ENCODE data around the gene PLK5. TPM values are rescaled to one million over a fixed set of nuclear protein-coding genes. Genes with fewer than 3 reads are reported as not detected.

The PLK5 gene
- total RNA-seq, 1 experiment from 2014 or later = 1.4 TPM

DNA sequence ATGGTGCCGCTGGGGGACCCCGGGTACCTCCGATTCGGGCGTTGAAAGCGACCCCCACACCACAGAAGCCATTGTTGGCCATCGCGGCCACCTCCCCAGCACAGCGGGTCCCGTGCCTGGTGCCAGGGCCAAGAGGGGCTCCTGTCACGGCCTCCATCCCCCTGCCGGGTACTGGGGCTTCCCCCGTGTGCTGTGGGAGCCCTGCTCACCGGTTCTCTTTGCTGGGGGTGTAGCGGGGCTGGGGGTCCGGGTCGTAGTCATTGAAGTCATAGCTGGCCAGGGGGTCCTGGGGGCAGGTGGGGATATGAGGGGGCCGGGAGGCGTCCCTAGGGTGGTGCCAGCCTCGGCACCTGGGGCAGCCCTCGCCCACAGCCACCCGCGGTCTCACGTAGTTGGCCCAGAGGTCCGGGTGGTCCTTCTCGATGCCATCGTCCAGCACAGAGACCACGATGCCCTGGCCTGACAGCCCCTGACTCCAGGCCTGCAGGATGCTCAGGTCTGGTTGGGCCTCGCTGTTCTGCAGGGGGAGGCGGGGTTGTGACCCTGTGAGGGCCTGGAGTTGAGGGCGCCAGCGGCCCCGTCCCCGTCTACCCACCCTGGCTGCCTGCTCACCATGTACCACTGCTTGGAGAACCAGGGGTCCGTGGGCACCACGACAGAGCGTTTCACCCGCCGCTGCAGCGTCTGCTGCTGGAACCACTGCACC, 36.1 kb upstream of the PLK5 start:
- POLR2A ChIA-PET = no interaction called here
- peaks cover 6% of the 10 kb centered on the region for H3K4me1 Mint-ChIP-seq

More for the DNA sequence above, 36.1 kb upstream of the PLK5 start:
- H3K9me3 Mint-ChIP-seq = no peaks in the 10 kb centered on the region
- no peaks in the 10 kb centered on the region for H3K36me3 Mint-ChIP-seq
- DNase-seq (ENCODE audit: low spot score) = no peak
- no peak for ATAC-seq
- H3K27ac Mint-ChIP-seq = no peak overlapping the region
- no peak for TF ChIP-seq GRHL2 (CRISPR knock-in tag; IDR thresholded peaks at IDR 0.05; ENCODE audit: insufficient replicate concordance, severe bottlenecking)
- TF ChIP-seq SMAD4 (CRISPR knock-in tag; IDR thresholded peaks at IDR 0.05) = no peak
- TF ChIP-seq RELA (CRISPR knock-in tag; IDR thresholded peaks at IDR 0.05; ENCODE audit: borderline replicate concordance) = no peak
- TF ChIP-seq USF1 (CRISPR knock-in tag; IDR thresholded peaks at IDR 0.05) = no peak
- no peak for TF ChIP-seq ZNF512 (CRISPR knock-in tag; IDR thresholded peaks at IDR 0.05; ENCODE audit: borderline replicate concordance)
- TF ChIP-seq ZNF532 (CRISPR knock-in tag; IDR thresholded peaks at IDR 0.05; ENCODE audit: borderline replicate concordance) = no peak
- no peak for TF ChIP-seq HMGA2 (CRISPR knock-in tag; IDR thresholded peaks at IDR 0.05)
- no peak for TF ChIP-seq MLX (CRISPR knock-in tag; IDR thresholded peaks at IDR 0.05)
- no peak for TF ChIP-seq NFE2L1 (CRISPR knock-in tag; IDR thresholded peaks at IDR 0.05)
- no peak for TF ChIP-seq NR2C2 (CRISPR knock-in tag; IDR thresholded peaks at IDR 0.05)
- no peak for TF ChIP-seq ZNF317 (CRISPR knock-in tag; IDR thresholded peaks at IDR 0.05; ENCODE audit: borderline replicate concordance, low read depth)
- no peak for TF ChIP-seq PREB (CRISPR knock-in tag; IDR thresholded peaks at IDR 0.05; ENCODE audit: borderline replicate concordance)
- no peak for TF ChIP-seq GTF2I (CRISPR knock-in tag; conservative IDR thresholded peaks at IDR 0.05)
- TF ChIP-seq ZNF671 (CRISPR knock-in tag; IDR thresholded peaks at IDR 0.05) = no peak
- TF ChIP-seq, protein P1, sequence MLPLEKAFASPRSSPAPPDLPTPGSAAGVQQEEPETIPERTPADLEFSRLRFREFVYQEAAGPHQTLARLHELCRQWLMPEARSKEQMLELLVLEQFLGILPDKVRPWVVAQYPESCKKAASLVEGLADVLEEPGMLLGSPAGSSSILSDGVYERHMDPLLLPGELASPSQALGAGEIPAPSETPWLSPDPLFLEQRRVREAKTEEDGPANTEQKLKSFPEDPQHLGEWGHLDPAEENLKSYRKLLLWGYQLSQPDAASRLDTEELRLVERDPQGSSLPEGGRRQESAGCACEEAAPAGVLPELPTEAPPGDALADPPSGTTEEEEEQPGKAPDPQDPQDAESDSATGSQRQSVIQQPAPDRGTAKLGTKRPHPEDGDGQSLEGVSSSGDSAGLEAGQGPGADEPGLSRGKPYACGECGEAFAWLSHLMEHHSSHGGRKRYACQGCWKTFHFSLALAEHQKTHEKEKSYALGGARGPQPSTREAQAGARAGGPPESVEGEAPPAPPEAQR (CRISPR knock-in tag; IDR thresholded peaks at IDR 0.05) = no peak
- TF ChIP-seq PRRX2 (CRISPR knock-in tag; IDR thresholded peaks at IDR 0.05) = no peak
- no peak for TF ChIP-seq GABPB1 (CRISPR knock-in tag; IDR thresholded peaks at IDR 0.05)
- H3K4me3 Mint-ChIP-seq = no peak overlapping the region
- CTCF ChIA-PET = no interaction called here
- H3K27me3 Mint-ChIP-seq (ENCODE audit: low read depth) = peaks cover 14% of the 10 kb centered on the region
